K562 (cell line): ENCODE measurements around the gene RUVBL2. TPM values are rescaled to one million over a fixed set of nuclear protein-coding genes. Genes with fewer than 3 reads are reported as not detected.
"Not testable (repeated sequence)": the region's sequence is repeated elsewhere in the genome, so short reads cannot be mapped to it uniquely, and the experiment has no call there.

Source experiments
- ATAC-seq: fragments of 200-7000 bp; cut with Tn5 transposase; 3 replicates; pipeline ENCODE4 v1.9.1; 2020; ENCODE audit warnings: moderate library complexity
- BruUV-seq: library from RNA; stranded (reverse); fragments of 400-500 nt; replicated peaks from 2 replicates; lab custom pipeline; 2021; lab: Mats Ljungman, UMichigan
- CTCF ChIA-PET: fragments of 300-600 bp; formaldehyde crosslinking; extraction: SDS; loops from one replicate; lab custom pipeline; 2021; ENCODE audit warnings: low intra/inter-chr PET ratio; lab: Yijun Ruan, JAX
- POLR2A ChIA-PET: fragments of 300-600, 350-650 bp; sonication (Branson Sonifier 250); formaldehyde crosslinking; extraction: SDS; loops from one replicate; lab custom pipeline; 2021; ENCODE audit warnings: antibody characterized with exemption, inconsistent platforms; lab: Yijun Ruan, JAX
- DNase-seq, 4 experiments: peaks; one replicate each; pipeline versions ENCODE4 v3.0.0 to v3.0.0-alpha.2; 2011 to 2018; ENCODE audit warnings: low spot score in 3 of 4, mixed read lengths in 3 of 4; ENCODE audit errors: extremely low read depth in 1 of 4
- FAIRE-seq: peaks from 2 replicates; lab custom pipeline; 2011; peaks lifted over from hg19 to GRCh38; lab: Jason Lieb, UNC
- H2AFZ ChIP-seq: 2 replicates; pipeline ENCODE4 v1.6.0; 2011; ENCODE audit warnings: low read depth, low read length, control low read depth, inconsistent platforms
- H3K27ac ChIP-seq: fragments of 200-600 bp; 3 replicates; pipeline ENCODE4 v1.8.0; 2011; ENCODE audit warnings: low read depth, mild to moderate bottlenecking, control low read depth, inconsistent platforms, low read length, moderate library complexity, mixed read lengths; ENCODE audit errors: extremely low read depth
- H3K27me3 ChIP-seq, 2 experiments: fragments of 300-600 bp in 1 of 2; 2 replicates in 1 of 2; 3 replicates in 1 of 2; pipeline versions ENCODE4 v1.6.0 to v1.8.0; 2011; ENCODE audit warnings: inconsistent platforms in 2 of 2, low read length in 2 of 2, mild to moderate bottlenecking in 1 of 2, mixed read lengths in 1 of 2, moderate library complexity in 1 of 2; ENCODE audit not compliant: control insufficient read depth in 2 of 2, insufficient read depth in 2 of 2
- H3K36me3 ChIP-seq: fragments of 300-600 bp; 3 replicates; pipeline ENCODE4 v1.8.0; 2011; ENCODE audit warnings: mild to moderate bottlenecking, low read length, inconsistent platforms; ENCODE audit not compliant: control insufficient read depth, insufficient read depth
- H3K4me1 ChIP-seq, 2 experiments: fragments of 200-600 bp in 1 of 2; replicated peaks in 1 of 2; 2 replicates in 1 of 2; 3 replicates in 1 of 2; pipeline versions ENCODE4 v1.5.1 to v1.8.0; 2011; ENCODE audit warnings: inconsistent platforms in 2 of 2, low read length in 2 of 2, mild to moderate bottlenecking in 1 of 2, mixed read lengths in 1 of 2, moderate library complexity in 1 of 2; ENCODE audit not compliant: control insufficient read depth in 2 of 2, insufficient read depth in 2 of 2
- H3K4me2 ChIP-seq: 2 replicates; pipeline ENCODE4 v1.6.1; 2011; ENCODE audit warnings: low read length, control low read depth, inconsistent platforms, mixed read lengths; ENCODE audit not compliant: insufficient read depth
- H3K4me3 ChIP-seq: fragments of 200-600 bp; sonication (generic), shearing (Covaris generic); 2 replicates; pipeline ENCODE4 v1.5.1; 2016; ENCODE audit warnings: control low read depth, inconsistent platforms
- H3K79me2 ChIP-seq: fragments of 200-600 bp; 3 replicates; pipeline ENCODE4 v1.8.0; 2011; ENCODE audit warnings: low read length, inconsistent platforms; ENCODE audit not compliant: control insufficient read depth, insufficient read depth
- H3K9ac ChIP-seq, 2 experiments: 2 replicates each; pipeline versions ENCODE4 v1.6.0 to v1.6.1; 2011; ENCODE audit warnings: low read depth in 2 of 2, low read length in 2 of 2, control low read depth in 1 of 2, inconsistent platforms in 1 of 2, mild to moderate bottlenecking in 1 of 2, mixed read lengths in 1 of 2; ENCODE audit not compliant: insufficient read depth in 1 of 2
- H3K9me1 ChIP-seq: one replicate; pipeline ENCODE4 v1.6.0; 2011; ENCODE audit warnings: inconsistent platforms, mild to moderate bottlenecking, low read length, moderate library complexity; ENCODE audit not compliant: control insufficient read depth, insufficient read depth
- H3K9me3 ChIP-seq: replicated peaks from 2 replicates; pipeline ENCODE4 v1.5.1; 2011; ENCODE audit warnings: low read depth, low read length, inconsistent platforms; ENCODE audit not compliant: control insufficient read depth, insufficient read depth
- H4K20me1 ChIP-seq: replicated peaks from 2 replicates; pipeline ENCODE4 v1.6.1; 2011; ENCODE audit warnings: low read length, inconsistent platforms, mixed read lengths; ENCODE audit not compliant: control insufficient read depth, insufficient read depth
- ATF7 ChIP-seq: fragments of 450-650 bp; IDR thresholded peaks from 2 replicates; pipeline ENCODE4 v1.7.1; 2014; ENCODE audit warnings: mild to moderate bottlenecking, moderate library complexity
- CXXC5 ChIP-seq: fragments of 250-450 bp; sonication (Bioruptor Pico); IDR thresholded peaks from 2 replicates; pipeline ENCODE4 v1.8.0; 2022; ENCODE audit warnings: inconsistent platforms, mild to moderate bottlenecking, moderate library complexity
- ETV5 ChIP-seq: sonication (generic); formaldehyde crosslinking; IDR thresholded peaks from 2 replicates; pipeline ENCODE4 v1.4.0; 2020; ENCODE audit warnings: low read depth, mild to moderate bottlenecking, missing genetic modification reagents
- FOXK2 ChIP-seq, 2 experiments: fragments of 450-650 bp; IDR thresholded peaks in 1 of 2; conservative IDR thresholded peaks in 1 of 2; 2 replicates each; pipeline ENCODE4 v1.6.1; 2016; ENCODE audit warnings: low read depth in 2 of 2, mild to moderate bottlenecking in 1 of 2
- NR2C1 ChIP-seq, 2 experiments: fragments of 450-650 bp; IDR thresholded peaks; 2 replicates each; pipeline ENCODE4 v1.6.1; 2017; ENCODE audit warnings: mild to moderate bottlenecking in 2 of 2, antibody characterized with exemption in 1 of 2, inconsistent platforms in 1 of 2, missing compliant biosample characterization in 1 of 2, missing genetic modification characterization in 1 of 2
- RAD21 ChIP-seq, 2 experiments: fragments of 250-450 bp in 1 of 2; fragments of 450-650 bp in 1 of 2; sonication (Bioruptor Pico) in 1 of 2; formaldehyde crosslinking in 1 of 2; IDR thresholded peaks in 1 of 2; conservative IDR thresholded peaks in 1 of 2; 2 replicates each; pipeline versions ENCODE4 v1.4.0 to v1.8.0; 2020 to 2022; ENCODE audit warnings: mild to moderate bottlenecking in 2 of 2, moderate library complexity in 1 of 2
- RBM25 ChIP-seq: fragments of 200-400 bp; formaldehyde crosslinking; IDR thresholded peaks from 2 replicates; pipeline ENCODE4 v1.6.1; 2018; ENCODE audit warnings: low read length, low read depth, moderate library complexity; ENCODE audit not compliant: severe bottlenecking
- ZBTB17 ChIP-seq: fragments of 450-650 bp; formaldehyde crosslinking; IDR thresholded peaks from 2 replicates; pipeline ENCODE4 v1.4.0; 2020; ENCODE audit warnings: mild to moderate bottlenecking
- WGBS: fragments of 100-300 bp; shearing (Covaris generic); methylation state at CpG from one replicate; pipeline ENCODE4 v1.1.6; 2016; ENCODE audit warnings: low coverage, mixed read lengths; ENCODE audit not compliant: insufficient coverage; ENCODE audit errors: missing lambda C conversion rate; 5-methylcytosine and 5-hydroxymethylcytosine counted together
- in situ Hi-C: fragments of 300-500 bp; cut with MboI; formaldehyde crosslinking; loops from 4 replicates; pipeline ENCODE4 v1.15.0; 2018; ENCODE audit warnings: inconsistent platforms, mixed read lengths
- intact Hi-C: fragments of 100-400 bp; cut with micrococcal nuclease; formaldehyde crosslinking; loops from 2 replicates; pipeline ENCODE4 v1.14.2; 2022
- polyA plus RNA-seq, 8 experiments: library from polyadenylated mRNA; depleted of rRNA in 4 of 8; stranded (reverse) in 5 of 8; unstranded in 3 of 8; fragments of >200 nt; fragmentation: Nextera tagmentation in 2 of 8; fragmentation: Illumina TruSeq in 1 of 8; extraction: Ambion mirVana in 2 of 8; extraction: Trizol in 1 of 8; gene quantifications; 2 replicates each; pipeline versions ENCODE4 v1.2.1 to v1.2.3, GENCODE V29; 2011 to 2014; ENCODE audit warnings: inconsistent platforms in 1 of 8, missing spikeins in 1 of 8
- total RNA-seq, 7 experiments: library from RNA; depleted of rRNA in 6 of 7; stranded (reverse); fragments of >200 nt in 6 of 7; fragmentation: Illumina TruSeq in 2 of 7; extraction: Trizol in 2 of 7; gene quantifications; 2 replicates each; pipeline versions ENCODE4 v1.2.1 to v1.2.3, GENCODE V29; 2011 to 2021; ENCODE audit warnings: low replicate concordance in 1 of 7
- TF ChIP-seq, protein P1 (sequence below): fragments of 250-450 bp; sonication (Bioruptor Pico); IDR thresholded peaks from 2 replicates; pipeline ENCODE4 v1.4.0; 2020
- TF ChIP-seq, protein P2 (sequence below), 2 experiments: fragments of 450-650 bp; IDR thresholded peaks; 2 replicates each; pipeline ENCODE4 v1.6.1; 2018; ENCODE audit warnings: mild to moderate bottlenecking in 2 of 2, low read depth in 1 of 2; ENCODE audit not compliant: partially characterized antibody in 2 of 2

Gene RUVBL2
- total and polyA plus RNA-seq, 9 of the 15 experiments (the other 6 are each of a cell fraction or from before 2014, with no cell fraction given) = 71.4 to 453 (median 237) TPM

DNA sequence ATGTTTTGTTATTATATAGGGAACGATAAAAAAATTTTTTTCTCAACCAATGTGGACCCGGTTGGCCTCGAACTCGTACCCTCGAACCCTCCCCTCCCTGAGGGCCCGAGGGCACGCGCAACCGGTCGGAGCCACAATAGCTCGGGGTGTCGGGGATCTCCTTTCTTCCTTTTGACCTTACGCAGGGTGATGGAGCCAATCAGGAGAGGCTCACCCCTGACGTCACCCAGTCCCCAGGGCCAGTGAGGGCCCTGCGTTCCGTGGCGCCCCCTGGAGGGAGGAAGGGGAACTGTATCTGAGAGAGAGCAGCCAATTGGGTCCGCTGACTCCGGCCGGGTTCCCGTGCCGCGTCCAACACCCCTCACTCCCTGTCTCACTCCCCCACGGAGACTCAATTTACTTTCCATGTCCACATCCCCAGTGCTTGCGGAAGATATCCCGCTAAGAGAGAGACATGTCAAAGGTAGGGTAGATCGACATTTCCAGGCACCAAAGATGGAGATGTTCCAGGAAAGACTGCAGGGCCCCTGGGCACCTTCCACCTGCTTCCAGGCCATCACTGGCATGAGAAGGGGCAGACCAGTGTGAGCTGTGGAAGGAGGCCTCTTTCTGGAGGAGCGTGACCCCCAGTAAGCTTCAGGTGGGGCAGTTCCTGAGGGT, 38.1 kb downstream of the RUVBL2 start, which contains the start of gene CGB2:
CGB2 (plus strand) TSS at position 249 of the 660 bp plus-strand sequence; CDS start at position 455, 206 bp downstream.
- 4% methylated on average over 22 of the region's 28 CpGs for WGBS
- TF ChIP-seq RAD21 (CRISPR knock-in tag; conservative IDR thresholded peaks at IDR 0.05 in 1 of 2, IDR thresholded peaks at IDR 0.05 in 1 of 2) (peak; percentile 16 to 60; a peak in 2 of 4 replicates), ZBTB17 (peak; percentile 34; the same call in 1 of the 2 replicates), RBM25 (peak; percentile 37), ATF7 (peak; percentile 97), ETV5 (CRISPR knock-in tag) (peak; percentile 33; the same call in 1 of the 2 replicates), FOXK2 (conservative IDR thresholded peaks at IDR 0.05 in 1 of 2, IDR thresholded peaks at IDR 0.05 in 1 of 2; ENCODE audit: low read depth in 2 of 2) (0 out of 4 replicates have a peak, but pooled peaks of 1 of the 2 experiments have one; percentile 19), NR2C1 (IDR thresholded peaks at IDR 0.05) (peak; percentile 76), NR2C1 (tag; IDR thresholded peaks at IDR 0.05) (peak; percentile 59), CXXC5 (CRISPR knock-in tag) (peak; percentile 73)
- TF ChIP-seq, protein P1, sequence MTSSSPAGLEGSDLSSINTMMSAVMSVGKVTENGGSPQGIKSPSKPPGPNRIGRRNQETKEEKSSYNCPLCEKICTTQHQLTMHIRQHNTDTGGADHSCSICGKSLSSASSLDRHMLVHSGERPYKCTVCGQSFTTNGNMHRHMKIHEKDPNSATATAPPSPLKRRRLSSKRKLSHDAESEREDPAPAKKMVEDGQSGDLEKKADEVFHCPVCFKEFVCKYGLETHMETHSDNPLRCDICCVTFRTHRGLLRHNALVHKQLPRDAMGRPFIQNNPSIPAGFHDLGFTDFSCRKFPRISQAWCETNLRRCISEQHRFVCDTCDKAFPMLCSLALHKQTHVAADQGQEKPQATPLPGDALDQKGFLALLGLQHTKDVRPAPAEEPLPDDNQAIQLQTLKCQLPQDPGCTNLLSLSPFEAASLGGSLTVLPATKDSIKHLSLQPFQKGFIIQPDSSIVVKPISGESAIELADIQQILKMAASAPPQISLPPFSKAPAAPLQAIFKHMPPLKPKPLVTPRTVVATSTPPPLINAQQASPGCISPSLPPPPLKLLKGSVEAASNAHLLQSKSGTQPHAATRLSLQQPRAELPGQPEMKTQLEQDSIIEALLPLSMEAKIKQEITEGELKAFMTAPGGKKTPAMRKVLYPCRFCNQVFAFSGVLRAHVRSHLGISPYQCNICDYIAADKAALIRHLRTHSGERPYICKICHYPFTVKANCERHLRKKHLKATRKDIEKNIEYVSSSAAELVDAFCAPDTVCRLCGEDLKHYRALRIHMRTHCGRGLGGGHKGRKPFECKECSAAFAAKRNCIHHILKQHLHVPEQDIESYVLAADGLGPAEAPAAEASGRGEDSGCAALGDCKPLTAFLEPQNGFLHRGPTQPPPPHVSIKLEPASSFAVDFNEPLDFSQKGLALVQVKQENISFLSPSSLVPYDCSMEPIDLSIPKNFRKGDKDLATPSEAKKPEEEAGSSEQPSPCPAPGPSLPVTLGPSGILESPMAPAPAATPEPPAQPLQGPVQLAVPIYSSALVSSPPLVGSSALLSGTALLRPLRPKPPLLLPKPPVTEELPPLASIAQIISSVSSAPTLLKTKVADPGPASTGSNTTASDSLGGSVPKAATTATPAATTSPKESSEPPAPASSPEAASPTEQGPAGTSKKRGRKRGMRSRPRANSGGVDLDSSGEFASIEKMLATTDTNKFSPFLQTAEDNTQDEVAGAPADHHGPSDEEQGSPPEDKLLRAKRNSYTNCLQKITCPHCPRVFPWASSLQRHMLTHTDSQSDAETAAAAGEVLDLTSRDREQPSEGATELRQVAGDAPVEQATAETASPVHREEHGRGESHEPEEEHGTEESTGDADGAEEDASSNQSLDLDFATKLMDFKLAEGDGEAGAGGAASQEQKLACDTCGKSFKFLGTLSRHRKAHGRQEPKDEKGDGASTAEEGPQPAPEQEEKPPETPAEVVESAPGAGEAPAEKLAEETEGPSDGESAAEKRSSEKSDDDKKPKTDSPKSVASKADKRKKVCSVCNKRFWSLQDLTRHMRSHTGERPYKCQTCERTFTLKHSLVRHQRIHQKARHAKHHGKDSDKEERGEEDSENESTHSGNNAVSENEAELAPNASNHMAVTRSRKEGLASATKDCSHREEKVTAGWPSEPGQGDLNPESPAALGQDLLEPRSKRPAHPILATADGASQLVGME (CRISPR knock-in tag) = peak; percentile 99
- TF ChIP-seq, protein P2, sequence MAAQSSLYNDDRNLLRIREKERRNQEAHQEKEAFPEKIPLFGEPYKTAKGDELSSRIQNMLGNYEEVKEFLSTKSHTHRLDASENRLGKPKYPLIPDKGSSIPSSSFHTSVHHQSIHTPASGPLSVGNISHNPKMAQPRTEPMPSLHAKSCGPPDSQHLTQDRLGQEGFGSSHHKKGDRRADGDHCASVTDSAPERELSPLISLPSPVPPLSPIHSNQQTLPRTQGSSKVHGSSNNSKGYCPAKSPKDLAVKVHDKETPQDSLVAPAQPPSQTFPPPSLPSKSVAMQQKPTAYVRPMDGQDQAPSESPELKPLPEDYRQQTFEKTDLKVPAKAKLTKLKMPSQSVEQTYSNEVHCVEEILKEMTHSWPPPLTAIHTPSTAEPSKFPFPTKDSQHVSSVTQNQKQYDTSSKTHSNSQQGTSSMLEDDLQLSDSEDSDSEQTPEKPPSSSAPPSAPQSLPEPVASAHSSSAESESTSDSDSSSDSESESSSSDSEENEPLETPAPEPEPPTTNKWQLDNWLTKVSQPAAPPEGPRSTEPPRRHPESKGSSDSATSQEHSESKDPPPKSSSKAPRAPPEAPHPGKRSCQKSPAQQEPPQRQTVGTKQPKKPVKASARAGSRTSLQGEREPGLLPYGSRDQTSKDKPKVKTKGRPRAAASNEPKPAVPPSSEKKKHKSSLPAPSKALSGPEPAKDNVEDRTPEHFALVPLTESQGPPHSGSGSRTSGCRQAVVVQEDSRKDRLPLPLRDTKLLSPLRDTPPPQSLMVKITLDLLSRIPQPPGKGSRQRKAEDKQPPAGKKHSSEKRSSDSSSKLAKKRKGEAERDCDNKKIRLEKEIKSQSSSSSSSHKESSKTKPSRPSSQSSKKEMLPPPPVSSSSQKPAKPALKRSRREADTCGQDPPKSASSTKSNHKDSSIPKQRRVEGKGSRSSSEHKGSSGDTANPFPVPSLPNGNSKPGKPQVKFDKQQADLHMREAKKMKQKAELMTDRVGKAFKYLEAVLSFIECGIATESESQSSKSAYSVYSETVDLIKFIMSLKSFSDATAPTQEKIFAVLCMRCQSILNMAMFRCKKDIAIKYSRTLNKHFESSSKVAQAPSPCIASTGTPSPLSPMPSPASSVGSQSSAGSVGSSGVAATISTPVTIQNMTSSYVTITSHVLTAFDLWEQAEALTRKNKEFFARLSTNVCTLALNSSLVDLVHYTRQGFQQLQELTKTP (IDR thresholded peaks at IDR 0.05; ENCODE audit: low read depth in 1 of 2, partially characterized antibody in 2 of 2) = peak in 1 of 2 experiments; percentile 31

More for the DNA sequence above, 38.1 kb downstream of the RUVBL2 start, which contains the start of gene CGB2:
- H3K9me1 ChIP-seq, H3K27ac ChIP-seq, H3K4me3 ChIP-seq, intact Hi-C loops, in situ Hi-C loops, H3K36me3 ChIP-seq, H3K27me3 ChIP-seq, H4K20me1 ChIP-seq, H3K9me3 ChIP-seq, BruUV-seq, H3K9ac ChIP-seq, CTCF ChIA-PET, H3K4me1 ChIP-seq, H3K79me2 ChIP-seq: not testable (repeated sequence)
- FAIRE-seq (peak; percentile 91), DNase-seq (peak; percentile 88 to 91 (median 90)), ATAC-seq (peak; percentile 94)
- Histone ChIP-seq H2AFZ (0 out of 2 replicates have a peak within 1 kb of the TSS, but pooled peaks have one; percentile 26), H3K4me2 (peak within 1 kb of the TSS; percentile 56)
- POLR2A ChIA-PET = interaction anchor here (0.6 kb wide), 1 partner anchor 12 kb away, joined by 3 read pairs; no protein-coding TSS in a partner anchor
